Measurements from ENCODE around the gene SRP9.

DNA sequence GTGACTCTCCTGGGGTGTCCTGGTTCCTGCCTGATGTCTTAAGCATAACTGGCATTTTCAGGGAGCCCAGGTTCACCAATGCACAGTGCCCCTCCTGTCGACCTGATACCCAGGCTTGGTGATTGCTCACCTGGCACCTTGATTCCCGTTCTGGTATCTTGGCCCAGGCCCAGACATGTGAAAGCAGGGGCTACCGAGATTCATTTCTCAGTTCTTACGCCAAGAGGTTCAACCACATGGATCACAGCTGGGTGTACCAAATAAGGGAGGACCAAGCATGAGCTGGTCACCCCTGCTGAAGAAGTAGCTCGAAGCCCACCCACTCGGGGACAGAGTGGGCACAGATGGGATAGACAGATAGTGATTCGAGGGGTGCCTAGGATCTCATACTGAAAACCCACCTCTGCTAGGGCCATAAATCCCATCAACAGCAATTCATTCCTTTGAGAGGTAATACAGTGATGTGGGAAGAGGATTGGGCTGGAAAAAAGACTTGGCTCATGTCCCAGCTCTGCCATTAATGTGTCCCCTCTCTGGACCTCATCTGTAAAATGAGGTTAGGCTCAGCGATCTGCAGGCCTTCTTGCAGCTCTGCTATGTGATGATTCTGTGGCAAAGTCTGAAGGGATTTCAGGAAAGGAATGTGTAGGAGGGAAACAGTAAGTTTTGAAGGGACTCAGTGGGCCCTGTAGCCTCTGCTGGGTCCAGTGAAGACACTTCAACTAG is 35.0 kb downstream of the SRP9 start:
- TF ChIP-seq, protein P1, sequence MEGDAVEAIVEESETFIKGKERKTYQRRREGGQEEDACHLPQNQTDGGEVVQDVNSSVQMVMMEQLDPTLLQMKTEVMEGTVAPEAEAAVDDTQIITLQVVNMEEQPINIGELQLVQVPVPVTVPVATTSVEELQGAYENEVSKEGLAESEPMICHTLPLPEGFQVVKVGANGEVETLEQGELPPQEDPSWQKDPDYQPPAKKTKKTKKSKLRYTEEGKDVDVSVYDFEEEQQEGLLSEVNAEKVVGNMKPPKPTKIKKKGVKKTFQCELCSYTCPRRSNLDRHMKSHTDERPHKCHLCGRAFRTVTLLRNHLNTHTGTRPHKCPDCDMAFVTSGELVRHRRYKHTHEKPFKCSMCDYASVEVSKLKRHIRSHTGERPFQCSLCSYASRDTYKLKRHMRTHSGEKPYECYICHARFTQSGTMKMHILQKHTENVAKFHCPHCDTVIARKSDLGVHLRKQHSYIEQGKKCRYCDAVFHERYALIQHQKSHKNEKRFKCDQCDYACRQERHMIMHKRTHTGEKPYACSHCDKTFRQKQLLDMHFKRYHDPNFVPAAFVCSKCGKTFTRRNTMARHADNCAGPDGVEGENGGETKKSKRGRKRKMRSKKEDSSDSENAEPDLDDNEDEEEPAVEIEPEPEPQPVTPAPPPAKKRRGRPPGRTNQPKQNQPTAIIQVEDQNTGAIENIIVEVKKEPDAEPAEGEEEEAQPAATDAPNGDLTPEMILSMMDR (IDR thresholded peaks at IDR 0.05), result no peak
- TF ChIP-seq POLR2A (IDR thresholded peaks at IDR 0.05), result no peak
